Neutrophil (primary cell): ENCODE results near the gene PNMA5.

Experiments used
- H3K27ac ChIP-seq: fragments of 200-600 bp; sonication (generic); 2 replicates; pipeline ENCODE4 v1.5.1; 2016; ENCODE audit warnings: mild to moderate bottlenecking, moderate library complexity
- H3K27me3 ChIP-seq: fragments of 200-600 bp; sonication (generic); 2 replicates; pipeline ENCODE4 v1.6.0; 2016; ENCODE audit warnings: mild to moderate bottlenecking
- H3K36me3 ChIP-seq: fragments of 200-600 bp; sonication (generic); 2 replicates; pipeline ENCODE4 v1.5.1; 2017
- H3K4me1 ChIP-seq, 2 experiments: fragments of 200-600 bp in 1 of 2; sonication (generic) in 1 of 2; 1 replicate in 1 of 2; 2 replicates in 1 of 2; pipeline versions ENCODE4 v1.5.1 to v1.6.1; 2013 to 2016; ENCODE audit warnings: low read depth in 1 of 2, low read length in 1 of 2, mild to moderate bottlenecking in 1 of 2, moderate library complexity in 1 of 2; ENCODE audit not compliant: control insufficient read depth in 1 of 2, insufficient read depth in 1 of 2
- H3K4me3 ChIP-seq, 2 experiments: fragments of 200-600 bp in 1 of 2; sonication (generic) in 1 of 2; 1 replicate in 1 of 2; 2 replicates in 1 of 2; pipeline ENCODE4 v1.5.1; 2013 to 2016; ENCODE audit warnings: low read depth in 1 of 2, low read length in 1 of 2, mild to moderate bottlenecking in 1 of 2, moderate library complexity in 1 of 2
- H3K9me3 ChIP-seq: fragments of 200-600 bp; sonication (generic); 2 replicates; pipeline ENCODE4 v1.5.1; 2016
- CTCF ChIP-seq: fragments of 200-600 bp; sonication (generic); IDR thresholded peaks from 2 replicates; pipeline ENCODE4 v1.5.1; 2016; ENCODE audit warnings: antibody characterized with exemption

The PNMA5 gene

GRCh38 chrX:152950786-152951185 is 43.1 kb downstream of the PNMA5 start:
- no peak for TF ChIP-seq CTCF
- Histone ChIP-seq H3K36me3 (peaks cover 13% of the 10 kb centered on the region), H3K27ac (no peak overlapping the region), H3K9me3 (no peaks in the 10 kb centered on the region), H3K27me3 (no peaks in the 10 kb centered on the region), H3K4me3 (no peak overlapping the region), H3K4me1 (no peaks in the 10 kb centered on the region)

- Histone ChIP-seq H3K4me3 (no peak overlapping the region), H3K27ac (no peak overlapping the region), H3K9me3 (no peaks in the 10 kb centered on the region), H3K36me3 (peaks cover 16% of the 10 kb centered on the region), H3K27me3 (no peaks in the 10 kb centered on the region), H3K4me1 (no peaks in the 10 kb centered on the region)
- no peak for TF ChIP-seq CTCF
These were observed 44.8 kb downstream of the PNMA5 start for GRCh38 chrX:152949114-152949513.

GRCh38 chrX:152946681-152947080 is 47.2 kb downstream of the PNMA5 start:
- peaks cover 16% of the 10 kb centered on the region for H3K36me3 ChIP-seq
- no peak overlapping the region for H3K27ac ChIP-seq
- peaks cover 5 to 7% of the 10 kb centered on the region in 2 experiments for H3K4me1 ChIP-seq
- no peak for TF ChIP-seq CTCF
- no peaks in the 10 kb centered on the region for H3K27me3 ChIP-seq
- H3K4me3 ChIP-seq, result no peak overlapping the region
- H3K9me3 ChIP-seq, result no peaks in the 10 kb centered on the region

DNA sequence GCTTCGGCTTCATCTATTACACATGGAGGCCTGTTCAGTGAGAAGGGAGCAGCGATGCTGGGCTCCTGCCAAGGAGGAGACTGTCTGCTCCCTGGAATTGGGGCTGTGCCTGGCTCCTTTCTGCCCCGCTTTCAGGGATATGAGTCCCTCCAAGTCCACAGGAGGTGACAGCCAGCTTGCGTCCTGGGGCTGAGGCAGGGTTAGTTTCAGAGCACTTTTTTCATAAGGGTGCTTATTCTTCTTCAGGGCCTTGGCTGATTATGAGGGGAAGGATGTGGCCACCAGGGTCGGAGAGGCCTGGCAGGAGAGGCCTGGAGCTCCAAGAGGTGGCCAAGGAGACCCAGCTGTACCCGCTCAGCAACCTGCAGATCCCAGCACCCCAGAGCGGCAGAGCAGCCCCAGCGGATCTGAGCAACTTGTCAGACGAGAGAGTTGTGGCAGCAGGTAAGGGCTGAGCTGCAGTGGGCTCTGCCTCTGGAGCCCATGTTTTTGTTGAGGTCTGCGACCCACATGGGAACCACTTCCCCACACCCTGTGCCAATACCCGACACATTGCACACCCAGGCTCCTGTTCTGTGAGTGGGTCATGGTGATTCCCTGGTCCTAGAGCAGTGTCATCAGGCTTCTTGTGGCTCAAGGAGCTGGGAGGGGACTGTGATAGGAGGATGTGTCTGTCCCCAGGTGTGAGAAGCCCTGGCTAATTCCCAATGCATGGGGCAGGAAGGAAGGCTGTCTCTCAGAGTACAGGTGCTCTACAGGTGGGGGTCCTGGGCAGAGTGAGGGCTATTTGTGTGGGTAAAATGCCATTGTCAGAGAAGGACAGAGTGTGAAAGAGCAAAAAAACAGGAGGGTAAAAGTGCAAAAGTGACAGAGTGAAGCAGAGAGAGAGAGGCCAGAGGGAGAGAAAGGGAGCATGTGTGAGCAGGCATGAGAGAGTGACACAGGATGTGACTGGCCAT is 48.6 kb downstream of the PNMA5 start:
- Histone ChIP-seq H3K4me1 (peaks cover 5 to 13% of the 10 kb centered on the region in 2 experiments), H3K27me3 (no peaks in the 10 kb centered on the region), H3K36me3 (peaks cover 16% of the 10 kb centered on the region), H3K4me3 (no peak overlapping the region), H3K27ac (no peak overlapping the region), H3K9me3 (no peaks in the 10 kb centered on the region)
- no peak for TF ChIP-seq CTCF

DNA sequence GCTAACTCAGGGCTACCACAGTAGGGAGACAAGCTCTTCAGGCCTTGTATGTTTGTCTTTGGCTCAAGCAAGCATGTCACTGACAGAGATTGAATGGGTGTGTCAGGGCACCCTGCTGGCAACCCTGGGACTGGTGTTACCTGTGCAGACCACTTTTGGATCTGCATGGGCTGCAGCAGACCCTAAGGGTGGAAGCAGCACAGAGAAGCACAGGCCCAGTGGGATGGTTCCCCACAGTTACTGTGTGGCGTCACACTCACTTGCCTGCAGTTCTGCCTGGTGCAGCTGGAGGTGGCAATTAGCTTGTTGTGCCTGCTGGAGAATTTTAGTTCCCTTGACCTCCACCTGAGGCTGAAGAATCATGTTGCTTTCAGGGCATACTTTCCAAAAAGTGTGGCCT is 50.1 kb downstream of the PNMA5 start:
- H3K27me3 ChIP-seq, result no peaks in the 10 kb centered on the region

More for the DNA sequence above, 50.1 kb downstream of the PNMA5 start:
- Histone ChIP-seq H3K9me3 (no peaks in the 10 kb centered on the region), H3K4me1 (peaks cover 5 to 13% of the 10 kb centered on the region in 2 experiments), H3K36me3 (peaks cover 16% of the 10 kb centered on the region), H3K4me3 (no peak overlapping the region), H3K27ac (no peak overlapping the region)
- no peak for TF ChIP-seq CTCF
